WTC11 (cell line): ENCODE results near the gene RPS29. TPM values are rescaled to one million over a fixed set of nuclear protein-coding genes. Genes with fewer than 3 reads are reported as not detected.

Experiments
- CBFB ChIP-seq: sonication (generic); formaldehyde crosslinking; IDR thresholded peaks from 2 replicates; pipeline ENCODE4 v1.8.1; 2022; ENCODE audit warnings: mild to moderate bottlenecking, low read depth, missing genetic modification reagents
- CREB1 ChIP-seq: sonication (generic); formaldehyde crosslinking; IDR thresholded peaks from 2 replicates; pipeline ENCODE4 v1.8.0; 2023; ENCODE audit warnings: mild to moderate bottlenecking, missing genetic modification reagents
- CREM ChIP-seq: sonication (generic); formaldehyde crosslinking; IDR thresholded peaks from 2 replicates; pipeline ENCODE4 v1.8.1; 2022; ENCODE audit warnings: mild to moderate bottlenecking, missing genetic modification reagents, moderate library complexity
- EMX1 ChIP-seq: fragments of 250-450 bp; sonication (Bioruptor Pico); IDR thresholded peaks from 2 replicates; pipeline ENCODE4 v1.8.0; 2021; ENCODE audit warnings: mild to moderate bottlenecking
- FOXK1 ChIP-seq: sonication (generic); formaldehyde crosslinking; IDR thresholded peaks from 2 replicates; pipeline ENCODE4 v1.8.0; 2022; ENCODE audit warnings: mild to moderate bottlenecking, moderate library complexity, missing genetic modification reagents
- GABPB1 ChIP-seq: sonication (generic); formaldehyde crosslinking; IDR thresholded peaks from 2 replicates; pipeline ENCODE4 v1.8.1; 2023; ENCODE audit warnings: mild to moderate bottlenecking, missing genetic modification reagents
- GTF2I ChIP-seq: fragments of 250-450 bp; sonication (Bioruptor Pico); conservative IDR thresholded peaks from 2 replicates; pipeline ENCODE4 v1.4.0; 2021; ENCODE audit warnings: mild to moderate bottlenecking
- JUN ChIP-seq: sonication (generic); formaldehyde crosslinking; IDR thresholded peaks from 2 replicates; pipeline ENCODE4 v1.8.0; 2023; ENCODE audit warnings: mild to moderate bottlenecking, missing genetic modification reagents
- KAT7 ChIP-seq: sonication (generic); formaldehyde crosslinking; IDR thresholded peaks from 2 replicates; pipeline ENCODE4 v1.8.1; 2023; ENCODE audit warnings: missing genetic modification reagents, mild to moderate bottlenecking, borderline replicate concordance
- NFATC4 ChIP-seq: fragments of 250-450 bp; sonication (Bioruptor Pico); IDR thresholded peaks from 2 replicates; pipeline ENCODE4 v1.9.0; 2021; ENCODE audit warnings: mild to moderate bottlenecking
- NFYB ChIP-seq: sonication (generic); formaldehyde crosslinking; conservative IDR thresholded peaks from 2 replicates; pipeline ENCODE4 v1.8.0; 2022; ENCODE audit warnings: low read depth, missing genetic modification reagents
- NR3C1 ChIP-seq: sonication (generic); formaldehyde crosslinking; conservative IDR thresholded peaks from 2 replicates; pipeline ENCODE4 v1.8.1; 2023; ENCODE audit warnings: low read depth, mild to moderate bottlenecking, missing genetic modification reagents
- OVOL2 ChIP-seq: fragments of 250-450 bp; sonication (Bioruptor Pico); IDR thresholded peaks from 2 replicates; pipeline ENCODE4 v1.9.0; 2021; ENCODE audit warnings: mild to moderate bottlenecking, borderline replicate concordance
- RELA ChIP-seq: sonication (generic); formaldehyde crosslinking; IDR thresholded peaks from 2 replicates; pipeline ENCODE4 v1.8.1; 2022; ENCODE audit warnings: missing genetic modification reagents, mild to moderate bottlenecking, borderline replicate concordance
- RORB ChIP-seq: fragments of 250-450 bp; sonication (Bioruptor Pico); IDR thresholded peaks from 2 replicates; pipeline ENCODE4 v1.9.0; 2021; ENCODE audit warnings: mild to moderate bottlenecking
- ZNF121 ChIP-seq: sonication (generic); formaldehyde crosslinking; IDR thresholded peaks from 2 replicates; pipeline ENCODE4 v1.8.0; 2023; ENCODE audit warnings: missing genetic modification reagents
- ZNF263 ChIP-seq: sonication (generic); formaldehyde crosslinking; IDR thresholded peaks from 2 replicates; pipeline ENCODE4 v1.8.1; 2022; ENCODE audit warnings: low read depth, mild to moderate bottlenecking, moderate library complexity, missing genetic modification reagents
- ZNF317 ChIP-seq: sonication (generic); formaldehyde crosslinking; IDR thresholded peaks from 2 replicates; pipeline ENCODE4 v1.8.1; 2023; ENCODE audit warnings: low read depth, mild to moderate bottlenecking, moderate library complexity, missing genetic modification reagents, borderline replicate concordance
- ZNF423 ChIP-seq: fragments of 250-450 bp; sonication (Bioruptor Pico); IDR thresholded peaks from 2 replicates; pipeline ENCODE4 v2.1.2; 2022; ENCODE audit warnings: mild to moderate bottlenecking, moderate library complexity
- total RNA-seq: library from RNA; stranded (reverse); gene quantifications from 3 replicates; pipeline ENCODE4 v1.2.3, GENCODE V29; 2021
- TF ChIP-seq, protein P1 (sequence below): sonication (generic); formaldehyde crosslinking; IDR thresholded peaks from 2 replicates; pipeline ENCODE4 v1.8.0; 2022; ENCODE audit warnings: mild to moderate bottlenecking, missing genetic modification reagents
- TF ChIP-seq, protein P2 (sequence below): sonication (generic); formaldehyde crosslinking; IDR thresholded peaks from 2 replicates; pipeline ENCODE4 v1.8.0; 2022; ENCODE audit warnings: mild to moderate bottlenecking, missing genetic modification reagents
- TF ChIP-seq, protein P3 (sequence below): fragments of 250-450 bp; sonication (Bioruptor Pico); conservative IDR thresholded peaks from 2 replicates; pipeline ENCODE4 v1.9.0; 2021; ENCODE audit warnings: mild to moderate bottlenecking
- TF ChIP-seq, protein P4 (sequence below): sonication (generic); formaldehyde crosslinking; IDR thresholded peaks from 2 replicates; pipeline ENCODE4 v1.8.1; 2023; ENCODE audit warnings: mild to moderate bottlenecking, missing genetic modification reagents
- TF ChIP-seq, protein P5 (sequence below): sonication (generic); formaldehyde crosslinking; IDR thresholded peaks from 2 replicates; pipeline ENCODE4 v1.8.0; 2023; ENCODE audit warnings: missing genetic modification reagents, mild to moderate bottlenecking, borderline replicate concordance
- TF ChIP-seq, protein P6 (sequence below): sonication (generic); formaldehyde crosslinking; IDR thresholded peaks from 2 replicates; pipeline ENCODE4 v1.8.1; 2022; ENCODE audit warnings: low read depth, mild to moderate bottlenecking, moderate library complexity, missing genetic modification reagents, borderline replicate concordance
- TF ChIP-seq, protein P7 (sequence below): fragments of 250-450 bp; sonication (Bioruptor Pico); IDR thresholded peaks from 2 replicates; pipeline ENCODE4 v1.9.0; 2021; ENCODE audit warnings: mild to moderate bottlenecking
- TF ChIP-seq, protein P8 (sequence below): sonication (generic); formaldehyde crosslinking; IDR thresholded peaks from 2 replicates; pipeline ENCODE4 v1.8.1; 2022; ENCODE audit warnings: mild to moderate bottlenecking, moderate library complexity, missing genetic modification reagents

Gene RPS29
- total RNA-seq, 1 experiment from 2014 or later: 2,168 TPM

DNA sequence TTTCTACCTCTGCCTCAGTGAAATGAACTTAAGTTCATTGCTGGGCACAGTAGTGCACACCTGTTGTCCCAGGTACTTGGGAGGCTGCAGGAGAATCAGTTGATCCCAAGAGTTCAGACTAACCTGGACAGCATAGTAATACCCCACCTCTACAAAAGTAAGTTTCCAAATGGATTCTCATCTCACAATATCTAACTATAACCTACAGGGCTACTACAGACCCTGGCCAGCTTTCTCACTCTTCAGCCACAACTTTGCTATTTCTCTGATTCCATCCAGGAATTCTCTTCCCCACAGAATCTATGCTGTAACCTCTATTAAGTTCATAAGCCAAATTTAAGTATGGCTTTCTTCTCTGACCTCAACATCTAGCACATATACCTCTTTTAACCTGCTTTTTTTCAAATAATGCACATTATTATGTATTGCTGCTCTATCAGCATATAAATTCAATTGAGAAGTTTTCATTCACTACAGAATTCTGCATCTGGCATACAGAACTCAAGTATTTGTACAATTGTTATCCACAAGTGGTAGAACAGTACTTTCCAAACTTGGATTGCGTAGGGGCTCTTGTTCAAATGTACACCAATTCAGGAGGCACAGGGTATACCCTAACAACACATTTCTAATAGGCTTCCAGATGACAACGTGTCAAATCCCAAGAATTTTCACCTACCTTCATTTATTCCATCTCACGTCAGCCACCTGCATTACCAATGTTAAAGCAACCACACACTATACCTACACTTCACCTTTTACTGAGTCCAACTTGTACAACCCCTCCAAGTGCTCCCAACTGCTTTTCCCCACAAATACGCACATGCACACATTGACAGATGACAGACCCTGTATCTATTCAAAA is 3.8 kb downstream of the RPS29 start (continued):
- no peak for TF ChIP-seq ZNF423
- TF ChIP-seq GABPB1: no peak
- no peak for TF ChIP-seq NR3C1 (CRISPR knock-in tag)
- no peak for TF ChIP-seq CBFB (CRISPR knock-in tag)
- TF ChIP-seq, protein P1, sequence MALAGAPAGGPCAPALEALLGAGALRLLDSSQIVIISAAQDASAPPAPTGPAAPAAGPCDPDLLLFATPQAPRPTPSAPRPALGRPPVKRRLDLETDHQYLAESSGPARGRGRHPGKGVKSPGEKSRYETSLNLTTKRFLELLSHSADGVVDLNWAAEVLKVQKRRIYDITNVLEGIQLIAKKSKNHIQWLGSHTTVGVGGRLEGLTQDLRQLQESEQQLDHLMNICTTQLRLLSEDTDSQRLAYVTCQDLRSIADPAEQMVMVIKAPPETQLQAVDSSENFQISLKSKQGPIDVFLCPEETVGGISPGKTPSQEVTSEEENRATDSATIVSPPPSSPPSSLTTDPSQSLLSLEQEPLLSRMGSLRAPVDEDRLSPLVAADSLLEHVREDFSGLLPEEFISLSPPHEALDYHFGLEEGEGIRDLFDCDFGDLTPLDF (CRISPR knock-in tag): no peak
- TF ChIP-seq, protein P2, sequence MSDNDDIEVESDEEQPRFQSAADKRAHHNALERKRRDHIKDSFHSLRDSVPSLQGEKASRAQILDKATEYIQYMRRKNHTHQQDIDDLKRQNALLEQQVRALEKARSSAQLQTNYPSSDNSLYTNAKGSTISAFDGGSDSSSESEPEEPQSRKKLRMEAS (CRISPR knock-in tag): no peak
- no peak for TF ChIP-seq NFYB (CRISPR knock-in tag)
- peak; percentile 96; the same call in 1 of the 2 replicates for TF ChIP-seq EMX1 (CRISPR knock-in tag)
- TF ChIP-seq ZNF263 (CRISPR knock-in tag): no peak
- TF ChIP-seq, protein P3, sequence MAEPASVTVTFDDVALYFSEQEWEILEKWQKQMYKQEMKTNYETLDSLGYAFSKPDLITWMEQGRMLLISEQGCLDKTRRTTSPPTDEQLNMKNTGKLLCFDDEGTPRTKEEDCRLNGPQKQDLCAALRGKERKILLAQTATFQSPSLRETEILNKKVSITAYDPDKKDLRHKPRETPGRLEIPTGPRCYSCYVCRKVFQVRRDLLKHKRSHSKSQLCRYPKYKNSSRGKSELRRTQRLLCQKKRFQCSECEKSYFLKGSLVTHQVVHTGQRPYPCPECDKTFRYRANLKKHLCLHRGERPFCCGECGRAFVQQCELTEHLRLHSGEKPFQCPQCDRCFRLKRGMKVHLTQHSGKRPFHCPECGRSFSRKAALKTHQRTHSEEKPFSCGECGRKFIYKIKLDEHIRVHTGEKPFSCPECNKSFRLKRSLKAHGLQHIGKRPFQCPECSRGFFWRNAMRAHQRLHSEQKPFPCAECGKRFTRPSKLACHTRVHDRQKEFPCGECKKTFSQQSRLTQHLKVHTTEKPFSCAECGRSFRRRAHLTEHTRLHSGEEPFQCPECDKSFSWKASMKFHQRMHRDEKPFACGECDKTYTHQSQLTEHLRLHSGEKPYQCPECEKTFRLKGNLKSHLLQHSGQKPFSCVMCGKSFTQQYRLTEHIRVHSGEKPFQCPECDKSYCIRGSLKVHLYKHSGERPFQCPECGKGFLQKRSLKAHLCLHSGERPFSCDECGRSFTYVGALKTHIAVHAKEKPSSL: peak; percentile 95
- no peak for TF ChIP-seq CREB1 (CRISPR knock-in tag)
- TF ChIP-seq, protein P4, sequence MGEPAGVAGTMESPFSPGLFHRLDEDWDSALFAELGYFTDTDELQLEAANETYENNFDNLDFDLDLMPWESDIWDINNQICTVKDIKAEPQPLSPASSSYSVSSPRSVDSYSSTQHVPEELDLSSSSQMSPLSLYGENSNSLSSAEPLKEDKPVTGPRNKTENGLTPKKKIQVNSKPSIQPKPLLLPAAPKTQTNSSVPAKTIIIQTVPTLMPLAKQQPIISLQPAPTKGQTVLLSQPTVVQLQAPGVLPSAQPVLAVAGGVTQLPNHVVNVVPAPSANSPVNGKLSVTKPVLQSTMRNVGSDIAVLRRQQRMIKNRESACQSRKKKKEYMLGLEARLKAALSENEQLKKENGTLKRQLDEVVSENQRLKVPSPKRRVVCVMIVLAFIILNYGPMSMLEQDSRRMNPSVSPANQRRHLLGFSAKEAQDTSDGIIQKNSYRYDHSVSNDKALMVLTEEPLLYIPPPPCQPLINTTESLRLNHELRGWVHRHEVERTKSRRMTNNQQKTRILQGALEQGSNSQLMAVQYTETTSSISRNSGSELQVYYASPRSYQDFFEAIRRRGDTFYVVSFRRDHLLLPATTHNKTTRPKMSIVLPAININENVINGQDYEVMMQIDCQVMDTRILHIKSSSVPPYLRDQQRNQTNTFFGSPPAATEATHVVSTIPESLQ (CRISPR knock-in tag): no peak
- TF ChIP-seq RELA (CRISPR knock-in tag): no peak
- peak; percentile 58; the same call in 1 of the 2 replicates for TF ChIP-seq ZNF121 (CRISPR knock-in tag)
- peak; percentile 91 for TF ChIP-seq NFATC4 (CRISPR knock-in tag)
- TF ChIP-seq, protein P5, sequence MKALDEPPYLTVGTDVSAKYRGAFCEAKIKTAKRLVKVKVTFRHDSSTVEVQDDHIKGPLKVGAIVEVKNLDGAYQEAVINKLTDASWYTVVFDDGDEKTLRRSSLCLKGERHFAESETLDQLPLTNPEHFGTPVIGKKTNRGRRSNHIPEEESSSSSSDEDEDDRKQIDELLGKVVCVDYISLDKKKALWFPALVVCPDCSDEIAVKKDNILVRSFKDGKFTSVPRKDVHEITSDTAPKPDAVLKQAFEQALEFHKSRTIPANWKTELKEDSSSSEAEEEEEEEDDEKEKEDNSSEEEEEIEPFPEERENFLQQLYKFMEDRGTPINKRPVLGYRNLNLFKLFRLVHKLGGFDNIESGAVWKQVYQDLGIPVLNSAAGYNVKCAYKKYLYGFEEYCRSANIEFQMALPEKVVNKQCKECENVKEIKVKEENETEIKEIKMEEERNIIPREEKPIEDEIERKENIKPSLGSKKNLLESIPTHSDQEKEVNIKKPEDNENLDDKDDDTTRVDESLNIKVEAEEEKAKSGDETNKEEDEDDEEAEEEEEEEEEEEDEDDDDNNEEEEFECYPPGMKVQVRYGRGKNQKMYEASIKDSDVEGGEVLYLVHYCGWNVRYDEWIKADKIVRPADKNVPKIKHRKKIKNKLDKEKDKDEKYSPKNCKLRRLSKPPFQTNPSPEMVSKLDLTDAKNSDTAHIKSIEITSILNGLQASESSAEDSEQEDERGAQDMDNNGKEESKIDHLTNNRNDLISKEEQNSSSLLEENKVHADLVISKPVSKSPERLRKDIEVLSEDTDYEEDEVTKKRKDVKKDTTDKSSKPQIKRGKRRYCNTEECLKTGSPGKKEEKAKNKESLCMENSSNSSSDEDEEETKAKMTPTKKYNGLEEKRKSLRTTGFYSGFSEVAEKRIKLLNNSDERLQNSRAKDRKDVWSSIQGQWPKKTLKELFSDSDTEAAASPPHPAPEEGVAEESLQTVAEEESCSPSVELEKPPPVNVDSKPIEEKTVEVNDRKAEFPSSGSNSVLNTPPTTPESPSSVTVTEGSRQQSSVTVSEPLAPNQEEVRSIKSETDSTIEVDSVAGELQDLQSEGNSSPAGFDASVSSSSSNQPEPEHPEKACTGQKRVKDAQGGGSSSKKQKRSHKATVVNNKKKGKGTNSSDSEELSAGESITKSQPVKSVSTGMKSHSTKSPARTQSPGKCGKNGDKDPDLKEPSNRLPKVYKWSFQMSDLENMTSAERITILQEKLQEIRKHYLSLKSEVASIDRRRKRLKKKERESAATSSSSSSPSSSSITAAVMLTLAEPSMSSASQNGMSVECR: no peak
- TF ChIP-seq, protein P6, sequence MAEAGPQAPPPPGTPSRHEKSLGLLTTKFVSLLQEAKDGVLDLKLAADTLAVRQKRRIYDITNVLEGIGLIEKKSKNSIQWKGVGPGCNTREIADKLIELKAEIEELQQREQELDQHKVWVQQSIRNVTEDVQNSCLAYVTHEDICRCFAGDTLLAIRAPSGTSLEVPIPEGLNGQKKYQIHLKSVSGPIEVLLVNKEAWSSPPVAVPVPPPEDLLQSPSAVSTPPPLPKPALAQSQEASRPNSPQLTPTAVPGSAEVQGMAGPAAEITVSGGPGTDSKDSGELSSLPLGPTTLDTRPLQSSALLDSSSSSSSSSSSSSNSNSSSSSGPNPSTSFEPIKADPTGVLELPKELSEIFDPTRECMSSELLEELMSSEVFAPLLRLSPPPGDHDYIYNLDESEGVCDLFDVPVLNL (CRISPR knock-in tag): no peak
- no peak for TF ChIP-seq ZNF317 (CRISPR knock-in tag)
- TF ChIP-seq OVOL2 (CRISPR knock-in tag): no peak
- TF ChIP-seq, protein P7, sequence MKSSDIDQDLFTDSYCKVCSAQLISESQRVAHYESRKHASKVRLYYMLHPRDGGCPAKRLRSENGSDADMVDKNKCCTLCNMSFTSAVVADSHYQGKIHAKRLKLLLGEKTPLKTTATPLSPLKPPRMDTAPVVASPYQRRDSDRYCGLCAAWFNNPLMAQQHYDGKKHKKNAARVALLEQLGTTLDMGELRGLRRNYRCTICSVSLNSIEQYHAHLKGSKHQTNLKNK: no peak
- no peak for TF ChIP-seq CREM
- no peak for TF ChIP-seq KAT7 (CRISPR knock-in tag)
- no peak for TF ChIP-seq GTF2I
- TF ChIP-seq RORB (CRISPR knock-in tag): no peak
- TF ChIP-seq FOXK1 (CRISPR knock-in tag): no peak
- TF ChIP-seq, protein P8, sequence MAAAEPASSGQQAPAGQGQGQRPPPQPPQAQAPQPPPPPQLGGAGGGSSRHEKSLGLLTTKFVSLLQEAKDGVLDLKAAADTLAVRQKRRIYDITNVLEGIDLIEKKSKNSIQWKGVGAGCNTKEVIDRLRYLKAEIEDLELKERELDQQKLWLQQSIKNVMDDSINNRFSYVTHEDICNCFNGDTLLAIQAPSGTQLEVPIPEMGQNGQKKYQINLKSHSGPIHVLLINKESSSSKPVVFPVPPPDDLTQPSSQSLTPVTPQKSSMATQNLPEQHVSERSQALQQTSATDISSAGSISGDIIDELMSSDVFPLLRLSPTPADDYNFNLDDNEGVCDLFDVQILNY (CRISPR knock-in tag): no peak
- no peak for TF ChIP-seq JUN (CRISPR knock-in tag)
